Adrenal gland (tissue), 5 donors: ENCODE measurements around the gene KCNMA1.

Experiments used
- POLR2A ChIP-seq, 2 donors: fragments of 450-650 bp; IDR thresholded peaks; one replicate each; pipeline ENCODE4 v1.6.1; 2017; ENCODE audit warnings: antibody characterized with exemption in 2 of 2, mild to moderate bottlenecking in 2 of 2, moderate library complexity in 1 of 2
- TF ChIP-seq, protein P1 (sequence below), 6 experiments: fragments of 450-650 bp in 4 of 6; fragments of 200-600 bp in 2 of 6; sonication (generic) in 1 of 6; IDR thresholded peaks; 1 replicate in 5 of 6; 2 replicates in 1 of 6; pipeline versions ENCODE4 v1.5.1 to v1.8.0; 2016 to 2021; ENCODE audit warnings: antibody characterized with exemption in 6 of 6, mild to moderate bottlenecking in 2 of 6, moderate library complexity in 1 of 6
- donor health status: DM: no; HTN: no; CAD: no.

DNA sequence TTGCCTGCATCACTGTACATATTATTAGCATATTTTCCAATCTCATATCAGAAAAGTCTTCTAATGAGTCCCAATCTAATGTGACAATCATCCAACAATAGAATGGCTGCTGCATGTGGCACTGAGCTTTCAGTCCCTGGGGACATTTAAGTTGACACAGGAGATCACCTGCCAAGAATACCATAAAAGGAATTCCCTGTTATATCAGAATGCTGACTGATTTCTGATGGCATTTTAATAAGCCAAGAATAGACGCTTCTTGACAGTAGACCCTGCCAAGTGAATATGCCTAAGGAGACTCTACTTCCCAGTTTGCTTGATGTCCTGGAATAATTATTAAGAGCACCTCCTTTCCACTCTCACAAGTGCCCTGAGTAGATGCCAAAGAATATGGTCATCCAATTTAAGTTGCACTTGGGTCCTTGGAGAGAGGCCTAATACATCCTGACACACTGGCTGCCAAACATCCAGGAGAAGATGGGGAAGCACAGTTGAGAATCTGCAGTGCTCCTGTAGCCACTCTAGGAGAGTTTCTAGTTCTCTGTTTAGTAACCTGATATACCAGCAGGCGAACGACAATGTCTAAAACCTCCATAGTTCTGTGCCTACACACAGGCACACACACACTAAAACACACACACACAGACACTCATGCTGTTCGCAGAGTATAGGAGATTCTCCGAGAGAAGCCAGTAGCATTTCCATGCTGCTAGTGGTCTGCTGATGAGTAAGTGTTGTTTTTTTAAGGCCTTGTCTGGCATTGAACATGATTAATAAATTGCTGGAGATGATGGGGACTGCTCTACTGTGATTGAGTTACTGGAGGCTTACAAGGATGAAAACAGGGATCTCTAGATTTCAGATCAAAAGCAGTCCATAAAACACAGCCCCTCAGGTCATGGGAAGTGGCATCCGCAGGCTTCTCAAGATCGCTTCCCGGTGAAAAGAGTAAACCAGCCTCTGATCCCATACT, 369.6 kb downstream of the KCNMA1 start:
- TF ChIP-seq, protein P1, sequence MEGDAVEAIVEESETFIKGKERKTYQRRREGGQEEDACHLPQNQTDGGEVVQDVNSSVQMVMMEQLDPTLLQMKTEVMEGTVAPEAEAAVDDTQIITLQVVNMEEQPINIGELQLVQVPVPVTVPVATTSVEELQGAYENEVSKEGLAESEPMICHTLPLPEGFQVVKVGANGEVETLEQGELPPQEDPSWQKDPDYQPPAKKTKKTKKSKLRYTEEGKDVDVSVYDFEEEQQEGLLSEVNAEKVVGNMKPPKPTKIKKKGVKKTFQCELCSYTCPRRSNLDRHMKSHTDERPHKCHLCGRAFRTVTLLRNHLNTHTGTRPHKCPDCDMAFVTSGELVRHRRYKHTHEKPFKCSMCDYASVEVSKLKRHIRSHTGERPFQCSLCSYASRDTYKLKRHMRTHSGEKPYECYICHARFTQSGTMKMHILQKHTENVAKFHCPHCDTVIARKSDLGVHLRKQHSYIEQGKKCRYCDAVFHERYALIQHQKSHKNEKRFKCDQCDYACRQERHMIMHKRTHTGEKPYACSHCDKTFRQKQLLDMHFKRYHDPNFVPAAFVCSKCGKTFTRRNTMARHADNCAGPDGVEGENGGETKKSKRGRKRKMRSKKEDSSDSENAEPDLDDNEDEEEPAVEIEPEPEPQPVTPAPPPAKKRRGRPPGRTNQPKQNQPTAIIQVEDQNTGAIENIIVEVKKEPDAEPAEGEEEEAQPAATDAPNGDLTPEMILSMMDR (IDR thresholded peaks at IDR 0.05), result no peak
- no peak for TF ChIP-seq POLR2A (IDR thresholded peaks at IDR 0.05)
